Progenitor cell of endocrine pancreas (in vitro differentiated cells): ENCODE results near the gene ELN. TPM values are rescaled to one million over a fixed set of nuclear protein-coding genes. Genes with fewer than 3 reads are reported as not detected.
A peak's percentile ranks its signal among the peaks of the same experiment; 100 is the strongest.

Experiments used
- DNase-seq: peaks from one replicate; pipeline ENCODE4 v3.0.0; 2021; ENCODE audit warnings: low spot score; ENCODE audit not compliant: unreplicated experiment
- H3K27ac Mint-ChIP-seq: 2 replicates; pipeline ENCODE4 v1.8.0; 2021; ENCODE audit warnings: mild to moderate bottlenecking, moderate library complexity, mixed read lengths
- H3K27me3 Mint-ChIP-seq: 2 replicates; pipeline ENCODE4 v1.8.0; 2021; ENCODE audit warnings: mixed read lengths
- H3K36me3 Mint-ChIP-seq: 2 replicates; pipeline ENCODE4 v1.8.0; 2022; ENCODE audit warnings: mixed read lengths; ENCODE audit not compliant: insufficient read depth
- H3K4me1 Mint-ChIP-seq: 2 replicates; pipeline ENCODE4 v1.8.0; 2021; ENCODE audit warnings: low read depth, mixed read lengths
- H3K4me3 Mint-ChIP-seq: 2 replicates; pipeline ENCODE4 v1.8.0; 2021; ENCODE audit warnings: low read depth, mild to moderate bottlenecking, moderate library complexity, mixed read lengths
- H3K9me3 Mint-ChIP-seq: 2 replicates; pipeline ENCODE4 v1.8.0; 2021; ENCODE audit warnings: low read depth, mixed read lengths
- CTCF ChIP-seq: fragments of 200-600 bp; sonication (generic); IDR thresholded peaks from one replicate; pipeline ENCODE4 v1.5.0; 2021; ENCODE audit warnings: antibody characterized with exemption, mild to moderate bottlenecking; ENCODE audit not compliant: unreplicated experiment
- total RNA-seq: library from RNA; stranded (reverse); gene quantifications from 2 replicates; pipeline ENCODE4 v1.2.1, GENCODE V29; 2021

Gene ELN
- total RNA-seq, 1 donor from 2014 or later = 0.26 TPM

- Mint-ChIP-seq H3K36me3 (no peaks in the 10 kb centered on the region), H3K27ac (no peak overlapping the region), H3K9me3 (no peaks in the 10 kb centered on the region), H3K4me1 (no peaks in the 10 kb centered on the region), H3K27me3 (peaks cover 10% of the 10 kb centered on the region), H3K4me3 (no peak overlapping the region)
- DNase-seq = no peak
- no peak for TF ChIP-seq CTCF
These were observed 22.2 kb downstream of the ELN start for GRCh38 chr7:74049997-74050798.

- H3K27ac Mint-ChIP-seq = no peak overlapping the region
- no peak for DNase-seq
- no peak overlapping the region for H3K4me3 Mint-ChIP-seq
- no peaks in the 10 kb centered on the region for H3K9me3 Mint-ChIP-seq
- TF ChIP-seq CTCF = no peak
- no peaks in the 10 kb centered on the region for H3K36me3 Mint-ChIP-seq
- H3K4me1 Mint-ChIP-seq = no peaks in the 10 kb centered on the region
- peaks cover 6% of the 10 kb centered on the region for H3K27me3 Mint-ChIP-seq
These were observed 23.2 kb downstream of the ELN start for GRCh38 chr7:74051193-74051592.

GRCh38 chr7:74051629-74052410 lies 23.8 kb downstream of the ELN start:
- Mint-ChIP-seq H3K36me3 (no peaks in the 10 kb centered on the region), H3K4me3 (no peak overlapping the region), H3K27ac (no peak overlapping the region), H3K9me3 (no peaks in the 10 kb centered on the region), H3K4me1 (no peaks in the 10 kb centered on the region), H3K27me3 (peaks cover 6% of the 10 kb centered on the region)
- TF ChIP-seq CTCF = peak; percentile 57
- DNase-seq = peak; percentile 52

- Mint-ChIP-seq H3K9me3 (no peaks in the 10 kb centered on the region), H3K4me3 (no peak overlapping the region), H3K27ac (no peak overlapping the region), H3K4me1 (no peaks in the 10 kb centered on the region), H3K36me3 (no peaks in the 10 kb centered on the region), H3K27me3 (peaks cover 6% of the 10 kb centered on the region)
- TF ChIP-seq CTCF = no peak
- no peak for DNase-seq
These were observed 24.7 kb downstream of the ELN start for GRCh38 chr7:74052628-74053027.

GRCh38 chr7:74053589-74054186 lies 25.7 kb downstream of the ELN start:
- Mint-ChIP-seq H3K27ac (no peak overlapping the region), H3K4me1 (no peaks in the 10 kb centered on the region), H3K9me3 (no peaks in the 10 kb centered on the region), H3K27me3 (peaks cover 12% of the 10 kb centered on the region), H3K36me3 (no peaks in the 10 kb centered on the region), H3K4me3 (no peak overlapping the region)
- TF ChIP-seq CTCF = no peak
- DNase-seq = no peak
